DMS 273 (cell line): ENCODE results near the gene FGF19.

Experiments used
- DNase-seq: peaks from one replicate; lab custom pipeline; 2025; ENCODE audit not compliant: unreplicated experiment; lab: John Stamatoyannopoulos, UW

The FGF19 gene

GRCh38 chr11:69718912-69719311 is 15.1 kb upstream of the FGF19 start:
- DNase-seq, result no peak

GRCh38 chr11:69718147-69718546 is 14.3 kb upstream of the FGF19 start:
- DNase-seq, result peak; percentile 76

GRCh38 chr11:69716891-69717747 is 13.3 kb upstream of the FGF19 start:
- DNase-seq, result no peak

- DNase-seq, result no peak
Measured at GRCh38 chr11:69716099-69716498, 12.3 kb upstream of the FGF19 start.

GRCh38 chr11:69715446-69715845 is 11.6 kb upstream of the FGF19 start:
- DNase-seq, result no peak

- no peak for DNase-seq
Measured at GRCh38 chr11:69711822-69712801, 8.3 kb upstream of the FGF19 start.

- no peak for DNase-seq
Measured at GRCh38 chr11:69708736-69709401, 5.0 kb upstream of the FGF19 start.

- peak; percentile 34 for DNase-seq
Measured at GRCh38 chr11:69707176-69707575, 3.4 kb upstream of the FGF19 start.

- no peak for DNase-seq
Measured at GRCh38 chr11:69705901-69706787, 2.3 kb upstream of the FGF19 start.

GRCh38 chr11:69705351-69705811 is 1.6 kb upstream of the FGF19 start:
- DNase-seq, result peak; percentile 14

- peak; percentile 74 for DNase-seq
Measured at GRCh38 chr11:69704508-69705253, 859 bp upstream of the FGF19 start.

GRCh38 chr11:69703453-69703767 is 412 bp downstream of the FGF19 start:
- DNase-seq, result no peak

GRCh38 chr11:69702769-69703452 is 911 bp downstream of the FGF19 start:
- no peak for DNase-seq

GRCh38 chr11:69702239-69702691 is 1.6 kb downstream of the FGF19 start:
- DNase-seq, result no peak

GRCh38 chr11:69700278-69701140 is 3.3 kb downstream of the FGF19 start:
- peak; percentile 81 for DNase-seq

- DNase-seq, result peak; percentile 80
Measured at GRCh38 chr11:69699213-69699612, 4.6 kb downstream of the FGF19 start.

GRCh38 chr11:69698362-69698761 is 5.5 kb downstream of the FGF19 start:
- no peak for DNase-seq

- no peak for DNase-seq
Measured at GRCh38 chr11:69697861-69698260, 6.0 kb downstream of the FGF19 start.
